A673 (cell line): Measurements from ENCODE around the gene CDH4. TPM values are rescaled to one million over a fixed set of nuclear protein-coding genes. Genes with fewer than 3 reads are reported as not detected.

ENCODE experiments used
- BruUV-seq: library from RNA; stranded (reverse); fragments of 400-500 nt; replicated peaks from 2 replicates; lab custom pipeline; 2021; lab: Mats Ljungman, UMichigan
- CTCF ChIA-PET: fragments of 300-600 bp; sonication (Branson Sonifier 250); formaldehyde crosslinking; loops from one replicate; lab custom pipeline; 2022; ENCODE audit warnings: antibody characterized with exemption; lab: Charles Lee
- POLR2A ChIA-PET: fragments of 300-600 bp; sonication (Branson Sonifier 250); formaldehyde crosslinking; loops from one replicate; lab custom pipeline; 2022; ENCODE audit warnings: antibody characterized with exemption; ENCODE audit not compliant: low non-redundant PET; lab: Charles Lee
- DNase-seq: peaks from one replicate; pipeline ENCODE4 v3.0.0-alpha.2; 2015; ENCODE audit warnings: low spot score
- H3K27ac ChIP-seq: fragments of 200-600 bp; sonication (generic); 2 replicates; pipeline ENCODE4 v1.5.1; 2016; ENCODE audit warnings: mixed run types, low read depth, mild to moderate bottlenecking, mixed read lengths, antibody characterized with exemption, low read length; ENCODE audit not compliant: poor library complexity, severe bottlenecking
- H3K27me3 ChIP-seq: fragments of 200-600 bp; sonication (generic); replicated peaks from 2 replicates; pipeline ENCODE4 v1.6.1; 2017; ENCODE audit warnings: mixed run types, low read depth, mild to moderate bottlenecking, mixed read lengths, antibody characterized with exemption, low read length; ENCODE audit not compliant: insufficient read depth, poor library complexity
- H3K36me3 ChIP-seq: fragments of 200-600 bp; sonication (generic); 2 replicates; pipeline ENCODE4 v1.6.1; 2016; ENCODE audit warnings: mixed run types, mild to moderate bottlenecking, mixed read lengths, antibody characterized with exemption, low read length; ENCODE audit not compliant: insufficient read depth, poor library complexity, severe bottlenecking
- H3K4me1 ChIP-seq: fragments of 200-600 bp; sonication (generic); 2 replicates; pipeline ENCODE4 v1.6.1; 2017; ENCODE audit warnings: mixed run types, mild to moderate bottlenecking, mixed read lengths, antibody characterized with exemption, low read length; ENCODE audit not compliant: insufficient read depth, poor library complexity, severe bottlenecking
- H3K4me3 ChIP-seq: fragments of 200-600 bp; sonication (generic); 2 replicates; pipeline ENCODE4 v1.5.1; 2016; ENCODE audit warnings: low read depth, mixed run types, mild to moderate bottlenecking, mixed read lengths, low read length; ENCODE audit not compliant: poor library complexity, severe bottlenecking
- H3K9me3 ChIP-seq: fragments of 200-600 bp; sonication (generic); 2 replicates; pipeline ENCODE4 v1.6.1; 2016; ENCODE audit warnings: mixed run types, low read depth, mild to moderate bottlenecking, mixed read lengths, antibody characterized with exemption, low read length; ENCODE audit not compliant: poor library complexity, severe bottlenecking
- CTCF ChIP-seq: fragments of 300-800, 200-600 bp; sonication (generic); conservative IDR thresholded peaks from 2 replicates; pipeline ENCODE4 v1.5.1; 2017; ENCODE audit warnings: low read depth, mild to moderate bottlenecking, antibody characterized with exemption, low read length, moderate library complexity, mixed read lengths
- EZH2 ChIP-seq: fragments of 200-600 bp; sonication (generic); IDR thresholded peaks from 2 replicates; pipeline ENCODE4 v1.6.1; 2017; ENCODE audit warnings: borderline replicate concordance, low read depth, mild to moderate bottlenecking, mixed read lengths, antibody characterized with exemption, low read length; ENCODE audit not compliant: poor library complexity, severe bottlenecking
- intact Hi-C: fragments of 100-400 bp; cut with micrococcal nuclease; formaldehyde crosslinking; loops from one replicate; pipeline ENCODE4 v1.10.0; 2022; ENCODE audit not compliant: unreplicated experiment
- total RNA-seq: library from RNA; stranded (reverse); gene quantifications from 2 replicates; pipeline ENCODE4 v1.2.3, GENCODE V29; 2021

CDH4 gene
- total RNA-seq, 1 experiment from 2014 or later = 8.3 TPM

GRCh38 chr20:61291166-61291829 lies 39.2 kb downstream of the CDH4 start:
- Histone ChIP-seq H3K27me3 (no peaks in the 10 kb centered on the region), H3K27ac (no peak overlapping the region), H3K36me3 (no peaks in the 10 kb centered on the region), H3K4me3 (no peak overlapping the region), H3K9me3 (no peaks in the 10 kb centered on the region), H3K4me1 (no peaks in the 10 kb centered on the region)
- CTCF ChIA-PET = no interaction called here
- no peak for DNase-seq
- TF ChIP-seq EZH2 = no peak
- no peak for TF ChIP-seq CTCF
- POLR2A ChIA-PET = no interaction called here
- intact Hi-C loops = no loop called here
- BruUV-seq = no TSS peak

- TF ChIP-seq CTCF = no peak
- TF ChIP-seq EZH2 = no peak
- no peak overlapping the region for H3K27ac ChIP-seq
- ChIA-PET POLR2A (no interaction called here), CTCF (no interaction called here)
- intact Hi-C loops = no loop called here
- H3K4me1 ChIP-seq = no peaks in the 10 kb centered on the region
- H3K36me3 ChIP-seq = no peaks in the 10 kb centered on the region
- H3K4me3 ChIP-seq = no peak overlapping the region
- no peaks in the 10 kb centered on the region for H3K27me3 ChIP-seq
- no TSS peak for BruUV-seq
- no peaks in the 10 kb centered on the region for H3K9me3 ChIP-seq
- no peak for DNase-seq
Observed at GRCh38 chr20:61292391-61292790, 40.3 kb downstream of the CDH4 start.

GRCh38 chr20:61292821-61293612 lies 41.0 kb downstream of the CDH4 start:
- Histone ChIP-seq H3K9me3 (no peaks in the 10 kb centered on the region), H3K4me1 (no peaks in the 10 kb centered on the region), H3K27me3 (no peaks in the 10 kb centered on the region), H3K36me3 (no peaks in the 10 kb centered on the region), H3K27ac (no peak overlapping the region), H3K4me3 (no peak overlapping the region)
- DNase-seq = no peak
- BruUV-seq = no TSS peak
- POLR2A ChIA-PET = no interaction called here
- intact Hi-C loops = no loop called here
- CTCF ChIA-PET = no interaction called here
- TF ChIP-seq EZH2 = no peak
- TF ChIP-seq CTCF = no peak
